ENCODE results near the gene ZNF606. TPM values are rescaled to one million over a fixed set of nuclear protein-coding genes. Genes with fewer than 3 reads are reported as not detected.
A peak's percentile ranks its signal among the peaks of the same experiment; 100 is the strongest.

ZNF606 gene
- total and polyA plus RNA-seq, 10 of the 15 experiments (the other 5 are each of a cell fraction or from before 2014, with no cell fraction given): 2.2 to 10.6 (median 7.6) TPM

- TF ChIP-seq ZBTB40 (IDR thresholded peaks at IDR 0.05; ENCODE audit: borderline replicate concordance) (peak; percentile 46), FOXK2 (IDR thresholded peaks at IDR 0.05) (no peak), HDAC6 (IDR thresholded peaks at IDR 0.05; ENCODE audit: unreplicated experiment) (no peak), HSF1 (IDR thresholded peaks at IDR 0.05; ENCODE audit: low read depth, low read length) (no peak), JUND (IDR thresholded peaks at IDR 0.05; ENCODE audit: low read depth, low read length) (no peak), YY1 (IDR thresholded peaks at IDR 0.05; ENCODE audit: low read depth, low read length) (peak; percentile 89), SMC3 (IDR thresholded peaks at IDR 0.05; ENCODE audit: borderline replicate concordance, low read length) (no peak), CHD2 (IDR thresholded peaks at IDR 0.05; ENCODE audit: borderline replicate concordance, low read depth, low read length) (peak; percentile 86), E4F1 (IDR thresholded peaks at IDR 0.05; ENCODE audit: borderline replicate concordance, partially characterized antibody) (no peak), RUNX3 (IDR thresholded peaks at IDR 0.05; ENCODE audit: low read length) (peak; percentile 75), ZNF207 (IDR thresholded peaks at IDR 0.05; ENCODE audit: borderline replicate concordance) (no peak), CREB1 (IDR thresholded peaks at IDR 0.05; ENCODE audit: low read depth) (peak; percentile 71; the same call in 1 of the 2 replicates), RELA (IDR thresholded peaks at IDR 0.05; ENCODE audit: borderline replicate concordance, partially characterized antibody) (no peak), NFXL1 (IDR thresholded peaks at IDR 0.05; ENCODE audit: borderline replicate concordance) (no peak), SUPT20H (IDR thresholded peaks at IDR 0.05; ENCODE audit: borderline replicate concordance, control insufficient read depth, low read depth, low read length) (no peak), ZNF217 (IDR thresholded peaks at IDR 0.05) (no peak), ZSCAN29 (IDR thresholded peaks at IDR 0.05) (no peak), ZZZ3 (IDR thresholded peaks at IDR 0.05; ENCODE audit: control insufficient read depth, insufficient read length, low read depth) (no peak), FOS (IDR thresholded peaks at IDR 0.05; ENCODE audit: borderline replicate concordance, extremely low read depth, insufficient read length) (no peak), ATF7 (IDR thresholded peaks at IDR 0.05; ENCODE audit: low read depth) (no peak)
Measured at GRCh38 chr19:57934820-57935665, 67.6 kb downstream of the ZNF606 start, which contains the start of gene ZNF418 (continued).

All from GM12878 (cell line).